ENCODE results near the gene OXNAD1.

The OXNAD1 gene

DNA sequence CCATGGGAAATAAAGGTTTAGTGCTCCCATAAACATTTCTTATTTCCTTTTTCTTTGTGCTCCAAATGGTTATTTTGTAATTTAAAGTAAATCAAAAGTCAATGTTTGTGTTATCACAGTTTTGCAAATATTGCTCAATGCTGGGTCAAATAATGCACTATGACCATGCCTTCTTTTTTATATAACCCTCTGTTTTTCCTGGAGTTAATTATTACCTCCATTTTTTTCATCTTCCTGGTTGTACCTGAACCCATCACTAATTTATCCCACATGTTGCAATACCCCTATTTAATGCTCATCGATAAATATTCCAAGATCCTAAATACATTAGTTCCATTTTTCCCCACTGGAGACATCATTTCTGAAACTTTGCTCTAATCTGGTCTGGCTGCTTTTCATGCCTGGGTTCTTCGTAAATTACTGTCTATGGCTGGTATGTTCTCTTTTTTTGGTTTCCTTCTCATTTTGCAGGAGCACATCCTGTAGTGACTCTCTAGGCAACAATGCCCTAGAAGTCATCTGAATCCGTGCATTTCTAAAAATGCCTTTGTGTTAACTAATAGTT is 66.4 kb downstream of the OXNAD1 start:
- DNase-seq, result no peak

DNA sequence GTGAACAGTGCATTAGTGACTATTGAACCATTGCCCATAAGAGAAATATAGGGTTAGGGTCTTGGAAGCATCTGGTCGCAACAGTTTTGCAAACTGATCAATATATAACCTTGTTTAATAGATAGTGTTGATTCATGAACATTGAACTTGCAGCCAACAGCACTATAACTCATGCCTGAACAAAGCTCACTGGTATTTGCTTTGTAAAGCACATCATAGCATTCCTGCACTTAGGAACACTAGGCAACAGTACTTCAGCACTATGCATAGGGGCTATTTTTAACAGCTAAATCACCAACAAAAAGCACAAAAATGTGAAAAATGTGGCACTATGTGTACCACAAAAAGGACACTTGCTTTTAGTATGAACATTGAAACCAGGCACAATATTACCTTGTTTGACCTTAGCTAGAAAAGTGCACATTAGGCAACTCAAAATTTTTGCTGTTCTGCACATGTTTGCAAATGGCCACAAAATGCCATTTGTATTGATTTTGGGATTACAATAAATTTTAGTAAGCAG is 68.0 kb downstream of the OXNAD1 start:
- no peak for DNase-seq

DNA sequence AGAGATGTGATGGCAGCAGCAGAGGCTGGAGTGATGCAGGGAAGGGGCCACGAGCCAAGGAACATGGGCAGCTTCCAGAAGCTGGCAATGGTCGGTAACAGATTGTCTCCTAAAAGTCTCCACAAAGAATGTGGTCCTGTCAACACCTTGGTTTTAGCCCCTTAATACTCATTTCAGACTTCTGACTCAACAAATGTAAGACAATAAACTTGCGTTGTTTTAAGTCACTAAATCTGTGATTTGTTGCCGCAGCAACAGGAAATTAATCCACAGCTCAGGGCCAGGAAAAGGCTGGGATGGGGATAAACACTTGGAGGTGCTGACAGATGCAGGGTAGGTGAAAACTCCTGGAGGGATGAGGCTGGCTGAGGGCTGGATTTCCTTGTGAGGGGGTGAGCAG is 69.9 kb downstream of the OXNAD1 start:
- DNase-seq, result no peak

DNA sequence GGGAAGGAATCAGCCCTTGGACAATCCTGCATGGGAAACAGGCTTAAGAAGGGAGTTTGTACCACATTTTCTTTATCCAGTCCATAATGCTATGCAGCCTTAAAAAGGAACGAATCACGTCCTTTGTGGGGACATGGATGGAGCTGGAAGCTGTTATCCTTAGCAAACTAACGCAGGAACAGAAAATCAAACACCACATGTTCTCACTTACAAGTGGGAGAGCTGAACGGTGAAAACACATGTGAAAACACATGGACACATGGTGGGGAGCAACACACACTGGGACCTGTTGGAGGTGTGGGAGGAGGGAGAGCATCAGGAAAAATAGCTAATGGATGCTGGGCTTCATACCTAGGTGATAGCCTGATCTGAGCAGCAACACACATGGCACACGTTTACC is 70.3 kb downstream of the OXNAD1 start:
- DNase-seq, result no peak

DNA sequence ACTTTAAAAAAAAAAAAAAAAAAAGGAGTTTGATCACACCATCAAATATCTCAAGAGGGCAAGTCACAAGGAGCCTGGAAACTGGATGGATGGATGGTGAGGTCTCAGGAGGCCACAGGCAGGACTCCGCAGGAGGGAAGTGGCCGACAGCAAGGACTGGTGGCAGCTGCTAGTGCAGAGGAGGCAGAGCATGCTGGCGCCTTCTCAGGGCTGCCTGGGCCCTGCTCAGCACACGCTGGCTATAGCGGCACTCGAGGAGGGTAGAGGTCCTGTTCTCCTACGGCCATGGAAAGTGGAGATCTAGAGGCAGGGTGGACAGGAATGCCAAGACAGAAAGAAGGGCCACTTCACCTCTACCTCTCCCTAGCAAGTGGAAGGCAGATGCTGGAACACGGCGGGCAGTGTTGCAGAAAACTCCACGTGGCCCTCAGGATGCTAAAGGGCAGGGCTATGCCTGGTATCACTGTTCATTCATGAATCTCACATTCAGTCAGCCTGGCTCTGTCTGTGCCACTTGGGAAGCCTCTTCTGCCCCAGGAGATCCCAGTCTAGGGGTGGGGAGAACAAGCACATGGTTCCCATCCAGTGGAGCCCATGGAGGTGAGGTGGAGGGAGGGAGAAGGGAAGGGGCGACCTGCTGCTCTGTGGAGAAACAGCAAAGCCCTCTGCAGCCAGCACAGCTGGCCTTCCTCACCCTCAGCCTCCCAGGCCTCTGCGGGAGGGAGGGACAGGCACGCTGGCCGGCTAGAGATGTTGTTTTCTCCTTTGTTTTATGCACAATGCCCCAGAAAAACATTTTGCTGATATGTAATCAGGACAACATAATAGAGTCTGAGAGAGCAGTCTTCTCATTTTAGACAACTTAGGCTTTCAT is 71.0 kb downstream of the OXNAD1 start:
- DNase-seq, result no peak

DNA sequence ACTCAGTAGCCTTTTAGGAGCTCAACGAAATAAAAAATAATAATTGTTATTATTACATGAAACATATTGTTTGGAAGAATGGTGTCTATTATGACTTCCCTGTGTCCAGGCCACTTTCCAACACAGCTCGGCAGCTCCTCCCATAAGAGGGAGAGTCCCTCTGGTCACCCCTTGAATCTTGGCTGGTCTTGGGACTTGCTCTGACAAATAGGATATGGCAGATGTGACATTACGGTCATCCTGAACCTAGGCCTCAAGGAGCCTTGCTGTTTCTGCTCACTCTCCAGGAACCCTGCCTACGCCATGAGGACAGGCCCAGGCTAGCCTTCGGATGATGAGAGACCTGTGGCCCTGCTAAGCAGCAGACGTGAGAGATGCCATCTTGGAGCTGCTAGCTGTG is 71.8 kb downstream of the OXNAD1 start:
- DNase-seq, result no peak

DNA sequence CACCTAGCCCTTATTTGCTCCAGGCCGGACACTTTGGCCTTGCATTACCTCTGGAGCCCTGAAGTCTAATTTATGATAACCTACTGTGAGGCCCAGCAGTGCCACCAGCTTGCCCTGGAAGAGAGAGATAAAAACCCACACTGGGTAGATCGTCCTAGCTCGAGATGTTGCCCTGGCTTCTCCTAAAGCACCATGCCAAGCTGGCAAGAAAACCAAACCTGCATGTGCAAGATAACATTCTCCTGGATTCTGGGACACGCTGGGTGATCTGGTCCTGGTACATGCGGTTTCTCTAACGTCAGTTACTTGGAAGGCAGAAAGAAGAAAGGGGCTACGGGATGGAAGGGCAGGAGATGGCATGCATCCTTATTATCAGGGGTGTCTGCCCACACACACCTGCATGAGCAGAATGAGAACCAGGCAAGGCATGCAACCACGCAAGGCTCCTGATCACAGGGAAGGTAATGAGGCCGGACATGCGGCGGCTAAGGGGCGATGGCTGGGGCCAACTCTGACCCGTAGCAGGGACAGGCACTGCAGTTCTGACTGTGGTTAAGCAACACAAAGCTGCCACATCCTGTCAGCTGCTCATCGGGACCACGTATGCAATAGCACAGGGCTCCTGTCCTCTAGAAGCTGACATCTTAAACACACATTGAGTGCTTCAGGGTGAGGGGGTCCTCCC is 73.0 kb downstream of the OXNAD1 start:
- DNase-seq, result peak; percentile 16 to 18

DNA sequence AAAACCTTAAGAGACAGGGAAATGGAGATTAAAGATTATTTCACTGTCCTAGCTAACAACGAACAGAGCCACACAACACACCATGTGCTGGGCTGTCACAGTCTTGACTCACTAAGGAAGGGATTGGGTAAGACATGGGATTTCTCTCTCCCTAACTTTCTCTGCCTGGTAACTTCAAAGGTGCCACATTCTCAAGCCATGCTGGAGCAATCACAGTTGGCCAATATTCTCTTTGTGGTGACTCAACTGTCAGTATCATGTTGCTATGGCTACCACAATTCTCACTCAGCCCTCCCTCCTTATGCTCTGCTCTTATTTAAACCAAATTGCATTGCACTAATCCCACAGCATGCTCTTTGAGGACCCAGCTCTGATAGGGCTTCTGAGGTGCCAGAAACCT is 74.0 kb downstream of the OXNAD1 start:
- no peak for DNase-seq

DNA sequence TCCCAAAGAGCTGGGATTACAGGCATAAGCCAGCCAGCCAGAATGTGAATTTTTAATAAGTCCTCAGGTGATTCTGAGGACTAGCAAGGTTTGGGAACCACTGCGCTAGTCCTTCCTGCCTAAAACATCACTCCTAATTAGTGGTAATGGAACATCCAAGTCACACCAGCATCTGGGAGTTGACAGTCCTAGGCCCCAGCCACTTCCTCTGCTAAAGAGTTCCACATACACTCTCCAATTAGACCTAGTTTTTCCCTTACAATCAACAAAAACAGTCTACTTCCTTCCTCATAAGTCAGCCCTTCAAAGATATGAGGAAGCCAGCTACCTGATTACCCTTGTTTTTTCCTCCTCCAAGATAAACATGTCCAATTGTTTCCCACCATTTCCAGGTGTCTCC is 78.1 kb downstream of the OXNAD1 start:
- no peak for DNase-seq

DNA sequence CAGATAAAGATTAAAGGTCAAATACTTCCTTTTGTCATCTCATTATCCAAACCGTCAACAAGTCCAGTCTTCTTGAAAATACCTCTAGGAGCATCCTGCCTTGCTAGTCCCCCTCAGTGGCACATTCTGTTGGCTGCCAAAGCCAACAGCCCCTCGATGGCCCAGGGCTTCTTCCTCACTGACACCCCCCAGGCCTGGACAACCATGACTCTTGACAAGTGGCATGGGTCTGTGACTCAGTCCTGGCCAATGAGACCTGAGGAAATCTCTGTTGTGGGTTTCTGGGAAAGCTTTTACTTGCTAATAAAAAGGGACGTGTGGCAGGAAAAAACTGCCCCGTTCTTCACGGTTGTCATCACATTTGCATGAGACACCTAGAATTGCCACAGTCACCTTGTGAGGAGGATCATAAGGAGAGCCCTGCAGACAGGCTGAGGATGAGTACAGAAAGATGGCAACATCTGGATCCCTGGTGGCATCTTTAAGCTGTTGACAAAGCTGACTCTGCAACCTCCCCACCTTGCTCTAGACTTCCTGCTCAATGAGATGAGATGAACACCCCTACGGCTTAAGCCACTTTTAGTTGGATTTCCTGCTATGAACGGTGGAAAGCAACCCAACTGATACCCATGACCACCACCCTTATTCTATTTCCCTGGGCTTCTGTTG is 81.5 kb downstream of the OXNAD1 start:
- DNase-seq, result no peak

DNA sequence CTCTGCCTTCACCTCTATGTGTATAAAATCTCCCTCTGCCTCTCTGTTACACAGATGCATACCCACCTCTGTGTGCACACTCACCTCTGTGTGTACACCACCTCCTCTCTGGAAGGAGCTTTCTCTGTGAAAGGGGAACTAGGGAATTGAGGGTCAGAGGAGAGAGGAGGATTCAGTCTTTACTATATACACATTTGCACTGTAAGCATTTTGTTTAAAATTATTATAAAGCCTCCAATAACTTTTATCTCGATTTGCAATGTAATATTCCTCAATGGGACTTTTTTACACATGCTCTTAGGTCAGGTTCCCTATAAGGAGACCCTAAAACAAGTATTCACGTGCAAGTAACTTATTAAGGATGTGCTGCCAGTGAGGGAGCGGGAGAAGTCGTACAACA is 82.5 kb downstream of the OXNAD1 start:
- DNase-seq, result no peak

DNA sequence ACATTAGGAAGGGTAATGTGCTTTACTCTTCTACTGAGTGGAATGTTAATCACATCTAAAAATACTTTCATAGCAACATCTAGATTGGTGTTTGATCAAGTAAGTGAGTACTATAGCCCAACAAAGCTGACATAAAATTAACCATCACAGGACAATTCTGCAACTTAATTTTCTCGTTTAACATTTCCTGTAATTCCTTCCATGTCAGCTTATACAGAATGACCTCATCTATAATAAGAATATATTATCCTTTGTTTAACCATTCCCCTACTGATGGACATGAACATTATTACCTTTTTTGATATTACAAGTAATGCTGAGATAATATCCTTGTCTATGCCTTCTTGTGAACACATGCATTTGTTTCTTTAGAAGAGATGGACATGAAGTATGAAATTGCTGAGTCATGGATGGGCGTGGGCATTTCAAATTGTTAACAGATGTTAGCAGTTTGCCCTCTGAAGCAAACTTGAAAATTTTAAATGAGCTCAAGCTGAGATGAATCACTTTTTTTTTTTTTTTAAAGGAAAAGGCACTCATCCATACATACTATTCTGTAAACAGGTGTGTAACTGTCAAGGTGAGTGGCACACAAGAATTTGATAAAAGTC is 85.1 kb downstream of the OXNAD1 start:
- DNase-seq, result no peak

DNA sequence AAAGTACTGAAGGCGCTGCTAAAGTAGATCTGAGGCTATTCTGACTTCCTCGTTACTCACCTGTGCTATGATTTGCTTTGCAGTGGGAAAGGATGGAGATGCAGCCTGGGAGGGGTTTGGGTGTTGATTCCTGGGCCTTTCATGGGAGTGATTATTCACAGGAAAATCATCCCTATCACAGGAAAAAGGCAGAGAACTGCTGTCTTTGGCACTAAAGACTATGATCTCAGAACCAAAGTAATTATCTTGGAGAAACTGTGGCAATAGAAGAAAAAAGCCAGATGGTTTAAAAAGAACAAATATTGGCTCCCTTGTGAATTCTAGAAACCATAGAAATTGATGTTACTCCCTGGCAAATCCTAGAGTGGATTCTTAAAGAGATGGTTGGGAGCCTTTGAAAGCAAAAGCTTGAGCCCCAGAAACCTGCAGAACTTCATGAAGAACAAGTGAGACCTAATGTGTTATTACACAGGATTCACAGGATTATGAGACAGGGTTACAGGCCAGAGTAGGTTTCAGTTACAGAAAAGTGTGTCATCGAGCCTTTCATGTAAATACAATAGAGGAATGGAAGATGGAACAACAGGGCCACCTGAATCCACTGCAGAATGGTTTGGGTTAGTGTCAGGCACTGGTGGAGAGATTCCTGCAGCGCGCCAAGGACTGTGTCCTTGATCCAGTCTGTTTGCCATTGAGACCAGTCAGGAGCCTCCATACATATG is 85.7 kb downstream of the OXNAD1 start:
- no peak for DNase-seq

DNA sequence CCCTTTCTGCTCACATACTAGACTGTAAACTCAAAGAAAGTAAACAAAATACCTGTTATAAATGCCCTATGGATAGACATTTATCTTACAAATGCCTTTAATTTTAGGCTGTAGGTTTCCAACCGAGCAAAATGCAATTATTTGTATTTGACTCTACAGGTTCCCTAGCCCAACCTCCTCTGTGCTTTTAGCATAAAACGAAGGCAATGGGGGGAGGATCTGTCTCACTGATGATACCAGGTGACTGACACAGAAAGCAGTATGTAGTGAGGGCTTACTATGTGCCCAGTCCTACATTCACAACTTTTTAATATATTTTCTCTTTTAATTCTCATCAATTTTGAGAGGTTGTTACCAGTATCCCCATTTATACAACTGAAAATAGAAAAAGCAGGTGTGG is 87.4 kb downstream of the OXNAD1 start:
- DNase-seq, result no peak

DNA sequence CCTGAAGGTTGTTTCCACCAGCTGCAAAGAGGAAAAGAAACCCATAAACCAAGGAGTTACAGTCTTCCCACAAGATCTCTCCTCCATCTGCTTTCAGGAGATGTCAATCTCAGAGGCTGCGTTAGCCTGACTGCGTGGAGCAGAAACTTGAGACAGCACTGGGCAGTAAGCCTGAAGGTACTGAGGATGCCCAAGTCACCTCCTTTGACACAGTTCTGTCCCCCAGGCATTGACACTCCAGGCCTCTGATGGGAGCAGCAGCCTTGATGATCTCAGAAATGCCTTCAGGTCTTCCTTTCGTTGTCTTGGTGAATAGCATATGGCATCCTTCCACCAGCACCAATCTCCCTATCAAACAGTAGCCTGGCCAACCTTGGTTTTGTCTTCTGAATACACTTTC is 89.3 kb downstream of the OXNAD1 start:
- no peak for DNase-seq
